ENCODE data around the gene SEMA4D.

The SEMA4D gene

GRCh38 chr9:89526667-89527066, 28.8 kb upstream of the SEMA4D start:
- Histone ChIP-seq H3K9ac (ENCODE audit: low read length) (no peak overlapping the region), H3K36me3 (replicated peaks; ENCODE audit: low read depth, low read length) (no peaks in the 10 kb centered on the region), H3K79me2 (ENCODE audit: low read length) (no peaks in the 10 kb centered on the region), H3K9me3 (ENCODE audit: insufficient read depth, low read length) (no peaks in the 10 kb centered on the region), H2AFZ (ENCODE audit: low read depth, low read length) (no peak overlapping the region), H4K20me1 (ENCODE audit: insufficient read depth, low read length) (no peaks in the 10 kb centered on the region), H3K4me1 (ENCODE audit: low read length) (peaks cover 14% of the 10 kb centered on the region), H3K27me3 (ENCODE audit: low read depth, low read length) (0 out of 2 replicates have a peak, but pooled peaks cover 7% of the 10 kb centered on the region), H3K4me3 (ENCODE audit: low read length) (no peak overlapping the region), H3K4me2 (ENCODE audit: low read length) (no peak overlapping the region), H3K27ac (ENCODE audit: low read length) (no peak overlapping the region)
- TF ChIP-seq, protein P1, sequence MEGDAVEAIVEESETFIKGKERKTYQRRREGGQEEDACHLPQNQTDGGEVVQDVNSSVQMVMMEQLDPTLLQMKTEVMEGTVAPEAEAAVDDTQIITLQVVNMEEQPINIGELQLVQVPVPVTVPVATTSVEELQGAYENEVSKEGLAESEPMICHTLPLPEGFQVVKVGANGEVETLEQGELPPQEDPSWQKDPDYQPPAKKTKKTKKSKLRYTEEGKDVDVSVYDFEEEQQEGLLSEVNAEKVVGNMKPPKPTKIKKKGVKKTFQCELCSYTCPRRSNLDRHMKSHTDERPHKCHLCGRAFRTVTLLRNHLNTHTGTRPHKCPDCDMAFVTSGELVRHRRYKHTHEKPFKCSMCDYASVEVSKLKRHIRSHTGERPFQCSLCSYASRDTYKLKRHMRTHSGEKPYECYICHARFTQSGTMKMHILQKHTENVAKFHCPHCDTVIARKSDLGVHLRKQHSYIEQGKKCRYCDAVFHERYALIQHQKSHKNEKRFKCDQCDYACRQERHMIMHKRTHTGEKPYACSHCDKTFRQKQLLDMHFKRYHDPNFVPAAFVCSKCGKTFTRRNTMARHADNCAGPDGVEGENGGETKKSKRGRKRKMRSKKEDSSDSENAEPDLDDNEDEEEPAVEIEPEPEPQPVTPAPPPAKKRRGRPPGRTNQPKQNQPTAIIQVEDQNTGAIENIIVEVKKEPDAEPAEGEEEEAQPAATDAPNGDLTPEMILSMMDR (IDR thresholded peaks at IDR 0.05; ENCODE audit: low read depth, low read length): no peak
- no peak for TF ChIP-seq EZH2phosphoT487 (IDR thresholded peaks at IDR 0.05; ENCODE audit: low read depth)

GRCh38 chr9:89525446-89526374, 27.8 kb upstream of the SEMA4D start:
- H3K79me2 ChIP-seq (ENCODE audit: low read length): no peaks in the 10 kb centered on the region
- no peaks in the 10 kb centered on the region for H3K36me3 ChIP-seq (replicated peaks; ENCODE audit: low read depth, low read length)
- TF ChIP-seq, protein P1 (IDR thresholded peaks at IDR 0.05; ENCODE audit: low read depth, low read length): no peak
- no peak overlapping the region for H3K9ac ChIP-seq (ENCODE audit: low read length)
- no peak overlapping the region for H3K4me2 ChIP-seq (ENCODE audit: low read length)
- peaks cover 19% of the 10 kb centered on the region for H3K4me1 ChIP-seq (ENCODE audit: low read length)
- H3K27ac ChIP-seq (ENCODE audit: low read length): no peak overlapping the region
- 0 out of 2 replicates have a peak, but pooled peaks cover 7% of the 10 kb centered on the region for H3K27me3 ChIP-seq (ENCODE audit: low read depth, low read length)
- no peak overlapping the region for H3K4me3 ChIP-seq (ENCODE audit: low read length)
- no peaks in the 10 kb centered on the region for H3K9me3 ChIP-seq (ENCODE audit: insufficient read depth, low read length)
- no peak overlapping the region for H2AFZ ChIP-seq (ENCODE audit: low read depth, low read length)
- no peaks in the 10 kb centered on the region for H4K20me1 ChIP-seq (ENCODE audit: insufficient read depth, low read length)

- Histone ChIP-seq H3K27me3 (ENCODE audit: low read depth, low read length) (0 out of 2 replicates have a peak, but pooled peaks cover 7% of the 10 kb centered on the region), H3K27ac (ENCODE audit: low read length) (no peak overlapping the region), H3K4me3 (ENCODE audit: low read length) (no peak overlapping the region), H2AFZ (ENCODE audit: low read depth, low read length) (no peak overlapping the region), H3K4me2 (ENCODE audit: low read length) (no peak overlapping the region), H3K79me2 (ENCODE audit: low read length) (no peaks in the 10 kb centered on the region), H3K4me1 (ENCODE audit: low read length) (peaks cover 20% of the 10 kb centered on the region), H4K20me1 (ENCODE audit: insufficient read depth, low read length) (no peaks in the 10 kb centered on the region), H3K9ac (ENCODE audit: low read length) (no peak overlapping the region), H3K36me3 (replicated peaks; ENCODE audit: low read depth, low read length) (no peaks in the 10 kb centered on the region), H3K9me3 (ENCODE audit: insufficient read depth, low read length) (no peaks in the 10 kb centered on the region)
- no peak for TF ChIP-seq EZH2phosphoT487 (IDR thresholded peaks at IDR 0.05; ENCODE audit: low read depth)
- TF ChIP-seq, protein P1 (IDR thresholded peaks at IDR 0.05; ENCODE audit: low read depth, low read length): no peak
These were observed 27.1 kb upstream of the SEMA4D start for GRCh38 chr9:89524963-89525362.

GRCh38 chr9:89523948-89524347, 26.0 kb upstream of the SEMA4D start:
- no peaks in the 10 kb centered on the region for H3K79me2 ChIP-seq (ENCODE audit: low read length)
- H3K4me2 ChIP-seq (ENCODE audit: low read length): no peak overlapping the region
- peaks cover 26% of the 10 kb centered on the region for H3K4me1 ChIP-seq (ENCODE audit: low read length)
- 0 out of 2 replicates have a peak, but pooled peaks cover 7% of the 10 kb centered on the region for H3K27me3 ChIP-seq (ENCODE audit: low read depth, low read length)
- H4K20me1 ChIP-seq (ENCODE audit: insufficient read depth, low read length): no peaks in the 10 kb centered on the region
- H2AFZ ChIP-seq (ENCODE audit: low read depth, low read length): no peak overlapping the region
- H3K9ac ChIP-seq (ENCODE audit: low read length): no peak overlapping the region
- no peak for TF ChIP-seq EZH2phosphoT487 (IDR thresholded peaks at IDR 0.05; ENCODE audit: low read depth)
- TF ChIP-seq, protein P1 (IDR thresholded peaks at IDR 0.05; ENCODE audit: low read depth, low read length): no peak
- no peaks in the 10 kb centered on the region for H3K36me3 ChIP-seq (replicated peaks; ENCODE audit: low read depth, low read length)
- H3K9me3 ChIP-seq (ENCODE audit: insufficient read depth, low read length): no peaks in the 10 kb centered on the region
- H3K27ac ChIP-seq (ENCODE audit: low read length): no peak overlapping the region
- no peak overlapping the region for H3K4me3 ChIP-seq (ENCODE audit: low read length)
